Sigmoid colon (tissue), 7 donors: ENCODE results near the gene LASP1. TPM values are rescaled to one million over a fixed set of nuclear protein-coding genes. Genes with fewer than 3 reads are reported as not detected.

Source experiments
- DNase-seq: peaks from one replicate; pipeline ENCODE4 v3.0.0-alpha.2; 2019
- H3K27ac ChIP-seq, 4 donors: fragments of 200-600 bp; sonication (generic); one replicate each; pipeline ENCODE4 v1.5.1; 2016 to 2019; ENCODE audit warnings: mild to moderate bottlenecking in 1 of 4
- H3K27me3 ChIP-seq, 3 donors: fragments of 200-600 bp; sonication (generic); one replicate each; pipeline ENCODE4 v1.5.1; 2019; ENCODE audit warnings: mild to moderate bottlenecking in 1 of 3
- H3K36me3 ChIP-seq, 4 donors: fragments of 200-600 bp; sonication (generic); one replicate each; pipeline ENCODE4 v1.5.1; 2016 to 2019
- H3K4me1 ChIP-seq, 4 donors: fragments of 200-600 bp; sonication (generic); one replicate each; pipeline ENCODE4 v1.5.1; 2017 to 2019
- H3K4me3 ChIP-seq, 4 donors: fragments of 200-600 bp; sonication (generic); one replicate each; pipeline ENCODE4 v1.5.1; 2017 to 2019; ENCODE audit warnings: mild to moderate bottlenecking in 2 of 4, moderate library complexity in 1 of 4
- H3K9me3 ChIP-seq, 4 donors: fragments of 200-600 bp in 3 of 4; sonication (generic) in 3 of 4; one replicate each; pipeline versions ENCODE4 v1.5.1 to v1.6.1; 2013 to 2019
- EP300 ChIP-seq, 4 donors: sonication (generic); formaldehyde crosslinking; IDR thresholded peaks; one replicate each; pipeline ENCODE4 v1.6.1; 2017; ENCODE audit warnings: antibody characterized with exemption in 4 of 4
- POLR2A ChIP-seq, 2 donors: fragments of 450-650 bp; IDR thresholded peaks; one replicate each; pipeline ENCODE4 v1.6.1; 2016; ENCODE audit warnings: antibody characterized with exemption in 2 of 2, mild to moderate bottlenecking in 2 of 2, moderate library complexity in 2 of 2
- POLR2AphosphoS5 ChIP-seq, 4 donors: sonication (generic); formaldehyde crosslinking; IDR thresholded peaks; one replicate each; pipeline ENCODE4 v1.6.1; 2017; ENCODE audit warnings: antibody characterized with exemption in 4 of 4
- WGBS, 2 donors: extraction: QIAGEN DNeasy Blood & Tissue Kit; methylation state at CpG; one replicate each; pipeline ENCODE4 v1.1.7; 2013; 5-methylcytosine and 5-hydroxymethylcytosine counted together
- intact Hi-C: fragments of 100-400 bp; cut with DNase I; formaldehyde crosslinking; loops from one replicate; pipeline ENCODE4 v1.15.1; 2023
- polyA plus RNA-seq, 3 donors: library from polyadenylated mRNA; stranded (reverse); fragments of 200-250 nt; gene quantifications; one replicate each; pipeline ENCODE4 v1.2.3, GENCODE V29; 2013
- total RNA-seq, 4 donors: library from RNA; depleted of rRNA; stranded (reverse); fragments of >200 nt; gene quantifications; one replicate each; pipeline ENCODE4 v1.1.0, GENCODE V29; 2016
- TF ChIP-seq, protein P1 (sequence below), 4 experiments: fragments of 450-650 bp in 3 of 4; fragments of 200-600 bp in 1 of 4; IDR thresholded peaks; one replicate each; pipeline ENCODE4 v1.5.1; 2016 to 2019; ENCODE audit warnings: antibody characterized with exemption in 4 of 4, mild to moderate bottlenecking in 3 of 4, moderate library complexity in 2 of 4
- donor health status: healthy with polysubstance abuse.
- donor health status: Bipolar disorder and iron deficiency.
- donor health status: healthy.

LASP1 gene
- total and polyA plus RNA-seq, 7 donors: 27.6 to 205 (median 64.8) TPM

DNA sequence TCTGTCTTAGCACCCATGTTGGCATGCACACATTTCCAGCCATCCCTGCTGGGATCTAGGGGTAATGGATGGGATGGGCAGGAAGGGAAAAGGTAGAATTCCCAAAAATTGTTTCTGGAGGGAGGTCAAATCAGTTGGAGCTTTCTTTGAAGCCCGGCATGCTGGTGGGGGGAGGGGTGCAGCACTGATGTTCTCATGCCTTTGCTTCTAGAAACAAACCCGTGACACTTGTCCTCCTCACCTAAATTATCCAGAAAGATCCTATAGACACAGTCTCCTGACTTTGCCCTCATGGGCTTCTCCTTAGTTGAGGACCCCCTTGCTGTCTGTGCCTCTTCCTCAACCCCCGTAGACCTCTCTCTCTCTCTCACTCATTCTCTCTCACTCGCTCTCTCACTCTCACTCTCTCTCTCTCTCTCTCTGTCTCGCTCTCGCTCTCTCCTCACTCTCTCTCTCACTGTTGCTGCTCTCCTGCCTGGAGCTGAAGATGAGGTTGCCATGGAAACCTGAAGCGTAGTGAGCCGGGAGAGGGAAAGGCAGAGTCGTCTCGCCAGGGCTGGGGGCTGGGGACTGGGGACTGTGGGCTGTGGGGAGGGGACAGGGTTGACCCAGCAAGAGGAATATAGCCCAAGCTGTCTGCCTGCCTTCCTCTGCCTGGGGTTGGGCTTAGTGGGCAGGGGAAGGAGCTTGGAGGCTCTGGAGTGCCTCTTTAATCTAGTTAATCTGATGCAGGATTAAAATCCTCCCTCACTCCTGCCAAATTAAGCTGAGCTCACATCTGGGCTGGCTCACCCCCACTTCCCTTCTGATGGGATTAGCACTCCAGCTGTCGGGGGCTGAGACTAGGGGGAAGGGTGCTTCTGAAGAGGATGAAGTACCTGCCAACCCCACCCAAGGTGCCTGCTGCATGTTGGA lies 16.1 kb downstream of the LASP1 start:
- no peak for TF ChIP-seq POLR2A (IDR thresholded peaks at IDR 0.05)
- TF ChIP-seq, protein P1, sequence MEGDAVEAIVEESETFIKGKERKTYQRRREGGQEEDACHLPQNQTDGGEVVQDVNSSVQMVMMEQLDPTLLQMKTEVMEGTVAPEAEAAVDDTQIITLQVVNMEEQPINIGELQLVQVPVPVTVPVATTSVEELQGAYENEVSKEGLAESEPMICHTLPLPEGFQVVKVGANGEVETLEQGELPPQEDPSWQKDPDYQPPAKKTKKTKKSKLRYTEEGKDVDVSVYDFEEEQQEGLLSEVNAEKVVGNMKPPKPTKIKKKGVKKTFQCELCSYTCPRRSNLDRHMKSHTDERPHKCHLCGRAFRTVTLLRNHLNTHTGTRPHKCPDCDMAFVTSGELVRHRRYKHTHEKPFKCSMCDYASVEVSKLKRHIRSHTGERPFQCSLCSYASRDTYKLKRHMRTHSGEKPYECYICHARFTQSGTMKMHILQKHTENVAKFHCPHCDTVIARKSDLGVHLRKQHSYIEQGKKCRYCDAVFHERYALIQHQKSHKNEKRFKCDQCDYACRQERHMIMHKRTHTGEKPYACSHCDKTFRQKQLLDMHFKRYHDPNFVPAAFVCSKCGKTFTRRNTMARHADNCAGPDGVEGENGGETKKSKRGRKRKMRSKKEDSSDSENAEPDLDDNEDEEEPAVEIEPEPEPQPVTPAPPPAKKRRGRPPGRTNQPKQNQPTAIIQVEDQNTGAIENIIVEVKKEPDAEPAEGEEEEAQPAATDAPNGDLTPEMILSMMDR (IDR thresholded peaks at IDR 0.05): no peak
- no peak for TF ChIP-seq EP300 (IDR thresholded peaks at IDR 0.05)
- no peak for TF ChIP-seq POLR2AphosphoS5 (IDR thresholded peaks at IDR 0.05)
- Histone ChIP-seq H3K27me3 (no peaks in the 10 kb centered on the region), H3K9me3 (no peaks in the 10 kb centered on the region), H3K4me3 (no peak overlapping the region), H3K36me3 (peaks cover 9 to 36% (median 21%) of the 10 kb centered on the region in 4 donors), H3K4me1 (peaks cover 0 to 71% (median 54%) of the 10 kb centered on the region in 4 donors), H3K27ac (peak overlapping the region in 2 of 4 donors; percentile 30 to 33)
- 50 to 56% methylated on average over 11 of the region's 11 CpGs for WGBS, 2 donors
- intact Hi-C loops: no loop called here
- DNase-seq: no peak

DNA sequence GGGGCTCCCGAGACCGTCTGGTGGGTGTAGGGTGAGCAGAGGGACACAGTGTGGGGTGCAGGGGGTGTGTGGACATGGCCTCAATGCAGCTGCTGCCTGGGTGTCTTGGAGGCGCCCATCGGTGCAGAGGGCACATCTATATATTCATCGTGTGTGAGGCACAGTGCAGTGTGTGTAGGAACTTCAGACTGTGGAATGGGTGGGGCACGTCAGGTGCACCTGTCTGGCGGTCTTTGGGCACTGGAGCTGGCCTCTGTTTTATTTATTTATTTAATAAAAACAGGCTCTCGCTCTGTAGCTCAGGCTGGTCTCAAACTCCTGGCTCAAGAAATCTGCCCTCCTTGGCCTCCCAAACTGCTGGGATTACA lies 16.8 kb downstream of the LASP1 start:
- no peak for DNase-seq
- peak overlapping the region in 1 of 4 donors; percentile 30 for H3K27ac ChIP-seq
- intact Hi-C loops: no loop called here
- WGBS, 2 donors: 14 to 52% methylated on average over 8 of the region's 8 CpGs
- TF ChIP-seq EP300 (IDR thresholded peaks at IDR 0.05) (no peak), POLR2A (IDR thresholded peaks at IDR 0.05) (no peak)
- TF ChIP-seq, protein P1 (IDR thresholded peaks at IDR 0.05): no peak
- no peak overlapping the region for H3K4me3 ChIP-seq
- peaks cover 0 to 65% (median 48%) of the 10 kb centered on the region in 4 donors for H3K4me1 ChIP-seq
- H3K27me3 ChIP-seq: no peaks in the 10 kb centered on the region
- peaks cover 9 to 42% (median 27%) of the 10 kb centered on the region in 4 donors for H3K36me3 ChIP-seq
- H3K9me3 ChIP-seq: no peaks in the 10 kb centered on the region

DNA sequence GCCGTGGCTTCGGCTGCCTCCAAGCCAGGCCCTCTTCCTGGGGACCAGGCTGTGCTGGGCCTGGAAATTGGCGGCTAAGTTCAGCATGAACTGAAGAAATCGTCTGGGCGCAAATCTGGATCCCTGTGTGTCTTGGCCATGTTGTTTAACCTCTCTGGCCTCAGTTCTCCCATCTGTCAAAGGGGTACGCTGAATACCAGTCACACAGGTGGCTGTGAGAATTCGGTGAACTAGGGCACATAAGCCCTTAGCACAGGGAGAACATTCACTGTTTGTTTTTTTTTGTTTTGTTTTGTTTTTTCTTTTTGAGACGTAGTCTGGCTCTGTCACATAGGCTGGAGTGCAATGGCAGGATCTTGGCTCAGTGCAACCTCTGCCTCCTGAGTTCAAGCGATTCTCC lies 19.0 kb downstream of the LASP1 start:
- Histone ChIP-seq H3K27ac (no peak overlapping the region), H3K36me3 (peaks cover 9 to 58% (median 36%) of the 10 kb centered on the region in 4 donors), H3K4me1 (peaks cover 0 to 59% (median 46%) of the 10 kb centered on the region in 4 donors), H3K4me3 (no peak overlapping the region), H3K9me3 (no peaks in the 10 kb centered on the region), H3K27me3 (no peaks in the 10 kb centered on the region)
- DNase-seq: no peak
- no peak for TF ChIP-seq EP300 (IDR thresholded peaks at IDR 0.05)
- no peak for TF ChIP-seq POLR2AphosphoS5 (IDR thresholded peaks at IDR 0.05)
- no peak for TF ChIP-seq POLR2A (IDR thresholded peaks at IDR 0.05)
- TF ChIP-seq, protein P1 (IDR thresholded peaks at IDR 0.05): no peak
- intact Hi-C loops: no loop called here
- WGBS, 2 donors: 93 to 94% methylated on average over 9 of the region's 9 CpGs

DNA sequence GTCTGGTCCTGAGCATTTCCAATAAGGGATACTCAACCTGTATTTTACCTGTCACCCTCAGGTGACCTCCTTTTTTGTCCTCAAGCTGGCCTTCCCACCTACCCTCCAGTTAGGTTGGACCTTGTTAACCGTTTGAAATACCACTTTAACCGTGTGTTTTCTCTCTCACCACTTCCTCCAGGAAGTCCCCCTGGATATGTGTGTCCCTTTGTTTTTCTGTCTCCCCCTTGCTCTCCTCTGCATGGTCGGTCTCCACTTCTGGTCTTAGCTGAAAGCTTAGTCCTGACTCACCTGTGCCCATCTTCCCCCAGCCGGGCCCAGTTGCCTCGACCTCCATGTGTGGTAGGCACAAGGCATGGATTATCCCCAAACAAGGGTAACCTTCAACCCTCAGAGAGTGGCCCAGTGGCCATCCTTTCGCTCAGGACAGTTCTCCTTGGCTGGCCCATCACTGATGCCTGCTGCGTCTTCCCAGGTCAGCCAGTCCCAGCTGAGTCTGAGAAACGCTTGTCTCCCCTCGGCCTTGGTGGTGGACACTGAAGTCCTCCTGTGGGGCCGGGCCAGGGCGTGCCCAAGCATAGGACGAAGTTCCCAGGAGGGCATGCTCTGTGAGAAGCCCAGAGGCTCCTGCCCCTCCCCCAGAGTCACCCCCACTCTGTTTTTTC lies 20.0 kb downstream of the LASP1 start:
- intact Hi-C loops: no loop called here
- Histone ChIP-seq H3K9me3 (no peaks in the 10 kb centered on the region), H3K36me3 (peaks cover 9 to 58% (median 36%) of the 10 kb centered on the region in 4 donors), H3K4me1 (peaks cover 0 to 56% (median 46%) of the 10 kb centered on the region in 4 donors), H3K4me3 (no peak overlapping the region), H3K27me3 (no peaks in the 10 kb centered on the region), H3K27ac (no peak overlapping the region)
- 82 to 83% methylated on average over 12 of the region's 12 CpGs for WGBS, 2 donors
- TF ChIP-seq POLR2AphosphoS5 (IDR thresholded peaks at IDR 0.05) (no peak), EP300 (IDR thresholded peaks at IDR 0.05) (no peak), POLR2A (IDR thresholded peaks at IDR 0.05) (no peak)
- TF ChIP-seq, protein P1 (IDR thresholded peaks at IDR 0.05): no peak
- no peak for DNase-seq
